ENCODE results near the gene SLC6A12.
"Not testable (repeated sequence)": the region's sequence is repeated elsewhere in the genome, so short reads cannot be mapped to it uniquely, and the experiment has no call there.

The SLC6A12 gene

GRCh38 chr12:214003-214741 is at the start of gene SLC6A12:
Gene SLC6A12, minus strand, starts transcription at chr12:214157. Its CDS starts 4,171 bp downstream, at chr12:209986.
- no peak for DNase-seq

DNA sequence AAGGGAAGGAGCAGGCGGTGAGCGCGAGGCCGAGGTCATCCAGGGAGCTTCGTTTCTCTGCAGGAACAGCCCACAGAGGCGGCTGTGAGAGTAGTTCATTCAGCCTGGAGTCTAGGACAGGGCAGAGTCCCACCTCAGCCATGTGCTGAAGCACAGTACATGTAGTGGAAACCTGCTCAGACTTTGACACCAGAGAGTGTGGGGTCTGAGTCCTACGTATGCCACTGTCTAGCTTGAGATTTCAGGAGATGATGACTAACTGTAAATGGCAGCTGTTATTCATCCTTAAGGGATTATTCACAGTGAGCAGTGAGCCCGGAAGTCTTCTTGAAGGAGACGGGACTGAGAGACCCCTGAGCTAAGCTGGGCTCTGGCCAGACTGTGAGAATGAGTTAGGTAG is 49.6 kb upstream of the SLC6A12 start:
- no peak for DNase-seq

- DNase-seq = no peak
Measured at GRCh38 chr12:262817-263216, 48.9 kb upstream of the SLC6A12 start, which contains the start of gene SLC6A13. Gene SLC6A13, minus strand, starts transcription at chr12:262836. Its CDS starts 2,784 bp downstream, at chr12:260052.

DNA sequence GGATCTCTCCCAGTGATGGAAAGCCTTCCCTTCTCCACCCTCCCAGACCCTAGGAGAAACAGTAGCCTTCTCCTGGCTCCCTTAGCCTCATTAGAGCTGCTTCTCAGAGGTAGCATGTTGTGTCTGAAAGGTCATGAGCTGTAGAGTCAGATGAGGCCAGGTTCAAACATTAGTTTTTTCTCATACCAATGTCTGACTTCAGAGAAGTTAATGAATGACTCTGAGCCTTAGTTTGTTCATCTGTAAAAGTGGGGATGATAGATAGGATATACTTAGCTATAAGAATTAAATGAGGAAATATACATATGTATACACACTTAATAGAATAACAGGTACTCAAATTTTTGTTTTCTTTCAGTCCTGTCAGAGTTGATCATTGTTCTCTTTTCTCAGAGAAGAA is 48.2 kb upstream of the SLC6A12 start:
- no peak for DNase-seq

DNA sequence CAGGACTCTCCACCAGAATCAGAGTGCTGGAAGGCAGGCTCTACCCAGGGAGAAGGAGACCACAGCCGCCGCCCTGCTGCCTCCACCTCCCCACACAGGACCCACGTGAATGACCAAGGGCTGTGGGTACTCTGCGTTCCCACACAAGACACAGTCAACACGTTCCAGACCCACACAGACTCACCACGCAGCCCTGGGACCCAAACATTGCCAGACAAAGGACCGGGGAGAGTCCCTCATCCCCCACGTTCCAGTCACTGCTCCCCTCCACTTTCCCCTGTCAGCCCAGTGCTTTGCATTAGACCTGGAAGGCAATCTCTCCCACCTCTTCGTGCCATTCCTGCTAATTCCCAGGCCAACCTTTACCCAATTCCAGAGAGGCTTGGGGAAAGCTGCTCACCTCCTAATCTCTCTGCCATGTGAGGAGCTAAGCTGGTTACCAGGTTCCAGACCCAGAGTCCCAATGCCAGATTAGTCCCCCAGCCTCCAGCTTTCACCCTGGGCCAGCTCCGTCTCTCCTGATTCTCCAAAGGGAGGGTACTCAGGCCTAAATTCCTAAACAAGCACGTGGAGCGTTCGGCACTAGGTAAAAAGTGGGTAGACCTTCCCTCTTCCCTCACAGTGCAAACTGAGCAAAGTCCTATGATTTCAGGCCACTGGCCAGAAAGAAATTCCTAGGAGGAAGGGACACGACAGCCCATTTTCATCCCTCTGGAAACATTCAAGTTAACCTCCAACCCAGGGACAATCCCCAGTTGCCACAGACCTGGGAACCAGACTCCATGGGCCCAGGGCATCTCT is 43.8 kb upstream of the SLC6A12 start:
- DNase-seq = no peak

- no peak for DNase-seq
Measured at GRCh38 chr12:256958-257357, 43.0 kb upstream of the SLC6A12 start.

- no peak for DNase-seq
Measured at GRCh38 chr12:256225-256624, 42.3 kb upstream of the SLC6A12 start.

DNA sequence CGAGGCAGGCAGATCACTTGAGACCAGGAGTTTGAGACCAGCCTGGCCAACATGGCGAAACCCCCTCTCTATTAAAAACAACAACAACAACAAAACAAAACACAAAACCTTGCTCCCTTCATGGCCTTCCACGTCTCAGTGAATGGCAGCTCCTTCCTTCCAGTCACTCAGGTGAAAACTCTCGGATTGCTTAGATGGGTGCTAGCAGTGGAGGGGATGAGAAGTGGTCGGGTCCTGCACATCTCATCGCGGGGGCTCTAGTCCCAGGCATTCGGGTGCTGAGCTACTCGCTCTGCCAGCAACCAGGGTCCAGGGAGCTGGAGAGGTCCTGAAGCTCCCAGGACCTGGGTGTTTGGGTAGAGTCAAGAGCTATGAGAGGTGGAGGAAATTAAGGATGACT is 41.0 kb upstream of the SLC6A12 start:
- DNase-seq = no peak

DNA sequence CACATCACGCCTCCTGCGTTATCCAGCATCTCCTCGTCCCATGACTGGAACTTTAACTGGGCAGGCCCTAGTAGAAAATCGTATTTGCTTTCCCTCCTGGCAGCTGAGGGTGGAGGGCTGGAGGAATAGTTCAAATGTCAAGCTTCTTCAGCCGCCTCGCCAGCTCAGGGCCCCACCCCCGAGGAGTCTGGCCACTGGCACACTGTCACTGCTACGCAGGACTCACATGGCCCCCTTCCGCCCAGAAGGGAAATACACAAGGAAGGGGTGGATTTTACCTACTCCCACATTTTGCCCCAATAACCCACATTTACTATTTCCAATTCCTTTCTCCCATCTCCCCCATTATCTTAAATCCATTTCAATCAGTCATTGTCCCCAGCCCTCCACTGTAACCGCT is 40.1 kb upstream of the SLC6A12 start:
- no peak for DNase-seq

DNA sequence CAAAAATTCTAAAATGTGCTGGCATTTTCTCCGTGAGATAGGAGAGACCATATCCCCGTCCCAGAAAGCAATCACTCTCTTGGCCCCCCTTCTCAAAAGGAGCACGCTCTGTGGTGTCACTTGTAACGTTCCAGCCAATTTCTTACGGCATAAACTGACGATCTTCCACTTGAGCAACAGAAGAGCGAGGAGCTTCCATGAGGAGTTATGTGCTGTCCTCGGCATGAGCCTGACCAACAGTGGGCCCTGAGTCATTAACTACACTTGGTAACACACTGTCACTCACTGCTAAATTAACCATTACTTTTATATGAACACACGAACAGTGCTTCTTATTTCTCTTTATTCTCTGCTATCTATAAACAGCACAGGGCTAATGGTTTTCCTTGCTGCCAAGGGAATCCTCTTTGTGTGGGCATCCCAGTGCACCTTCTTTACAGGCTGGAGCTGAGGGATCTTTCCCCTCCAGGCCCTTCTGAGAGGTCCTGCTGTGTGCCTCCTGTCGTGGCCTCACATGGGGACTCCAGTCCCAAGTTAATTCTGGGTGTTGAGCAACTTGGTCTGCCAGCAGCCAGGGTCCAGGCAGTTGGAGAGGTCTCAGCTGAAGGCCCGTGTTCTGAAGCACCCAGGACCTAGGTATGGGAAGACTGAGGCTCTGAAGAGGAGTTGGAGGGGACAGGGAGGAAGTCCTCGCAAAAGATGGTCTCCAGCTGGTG is 39.3 kb upstream of the SLC6A12 start:
- DNase-seq = no peak

- DNase-seq = no peak
Measured at GRCh38 chr12:252636-253035, 38.7 kb upstream of the SLC6A12 start.

- DNase-seq = no peak
Measured at GRCh38 chr12:247271-247670, 33.3 kb upstream of the SLC6A12 start.

DNA sequence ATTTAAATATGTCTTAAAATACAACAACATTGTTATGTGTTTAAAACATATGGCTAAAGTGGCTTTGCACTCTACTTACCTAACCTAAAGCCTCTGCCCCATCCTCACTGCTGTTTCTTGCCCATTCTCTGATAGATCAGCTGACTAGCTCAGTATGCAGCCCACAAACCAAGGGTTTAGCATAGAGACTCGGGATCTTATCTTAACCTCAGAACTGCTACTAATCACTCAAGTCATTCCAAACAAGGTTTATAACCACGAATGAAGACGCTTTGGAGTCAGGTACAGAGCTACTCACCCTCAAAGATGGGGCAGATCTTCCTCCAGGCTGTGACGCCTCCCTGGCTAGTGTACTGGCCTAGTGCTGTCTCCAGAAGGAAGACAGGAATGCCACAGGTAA is 29.4 kb upstream of the SLC6A12 start:
- DNase-seq = no peak

GRCh38 chr12:242496-242895 is 28.5 kb upstream of the SLC6A12 start:
- DNase-seq = no peak

GRCh38 chr12:241266-241665 is 27.3 kb upstream of the SLC6A12 start:
- no peak for DNase-seq

DNA sequence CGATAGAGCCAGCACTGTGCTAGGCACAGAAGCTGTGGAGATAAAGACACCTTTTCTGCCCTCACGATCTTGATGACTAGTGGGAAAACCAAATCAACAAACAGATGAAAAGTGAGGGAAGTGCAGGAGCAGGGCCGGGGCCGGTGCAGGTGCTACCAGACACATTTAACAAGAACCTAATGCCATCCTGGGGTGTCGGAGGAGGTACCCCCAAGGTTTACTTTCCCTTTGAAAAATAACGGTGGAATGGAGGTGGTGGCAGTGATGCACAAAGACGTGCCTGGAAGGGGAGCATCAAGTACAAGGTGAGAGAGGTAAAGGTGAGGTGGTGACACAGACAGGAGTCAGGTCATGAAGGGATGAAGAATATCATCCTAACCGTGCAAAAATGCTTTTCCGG is 26.6 kb upstream of the SLC6A12 start:
- no peak for DNase-seq

GRCh38 chr12:238736-239398 is 24.9 kb upstream of the SLC6A12 start:
- no peak for DNase-seq

GRCh38 chr12:238116-238515 is 24.2 kb upstream of the SLC6A12 start:
- no peak for DNase-seq

- DNase-seq = no peak
Measured at GRCh38 chr12:237026-237815, 23.3 kb upstream of the SLC6A12 start.

DNA sequence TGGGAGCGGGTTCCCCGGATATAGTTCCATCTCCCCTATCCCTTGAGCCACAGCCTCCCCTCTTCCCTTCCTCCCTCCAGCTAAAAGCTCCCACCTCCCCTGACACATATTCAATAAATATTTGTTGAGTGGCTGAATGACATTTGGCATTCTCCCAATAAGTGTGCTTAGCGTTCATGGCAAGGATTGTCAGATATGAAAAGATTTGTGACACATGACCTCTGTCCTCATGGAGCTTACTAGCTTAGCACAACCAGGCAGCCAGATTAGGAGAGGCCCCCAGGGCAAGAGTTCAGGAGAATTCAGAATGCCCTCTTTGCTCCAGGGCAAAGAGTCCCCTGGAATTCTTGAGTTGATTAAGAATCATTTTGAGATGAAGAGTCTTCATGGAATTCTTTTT is 22.5 kb upstream of the SLC6A12 start:
- DNase-seq = no peak

DNA sequence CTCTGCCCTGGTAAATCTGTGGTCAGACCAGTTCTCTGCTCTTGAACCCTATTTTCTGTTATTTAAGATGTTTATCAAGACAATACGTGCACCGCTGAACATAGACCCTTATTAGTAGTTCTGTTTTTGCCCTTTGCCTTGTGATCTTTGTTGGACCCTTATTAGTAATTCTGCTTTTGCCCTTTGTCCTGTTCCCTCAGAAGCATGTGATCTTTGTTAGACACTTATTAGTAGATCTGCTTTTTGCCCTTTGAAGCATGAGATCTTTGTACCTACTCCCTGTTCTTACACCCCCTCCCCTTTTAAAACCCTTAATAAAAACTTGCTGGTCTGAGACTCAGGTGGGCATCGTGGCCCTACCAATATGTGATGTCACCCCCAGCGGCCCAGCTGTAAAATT is 22.0 kb upstream of the SLC6A12 start:
- not testable (repeated sequence) for DNase-seq

- no peak for DNase-seq
Measured at GRCh38 chr12:234891-235415, 21.0 kb upstream of the SLC6A12 start.
